Erythroblast (primary cell): ENCODE measurements around the gene SCN5A.

Source experiments
- GATA1 ChIP-seq: IDR thresholded peaks from 2 replicates; pipeline ENCODE4 v1.6.1; 2011; ENCODE audit warnings: low read depth, mild to moderate bottlenecking, control low read depth, low read length, moderate library complexity
- POLR2A ChIP-seq: IDR thresholded peaks from 2 replicates; pipeline ENCODE4 v1.6.1; 2011; ENCODE audit warnings: mild to moderate bottlenecking, low read length

DNA sequence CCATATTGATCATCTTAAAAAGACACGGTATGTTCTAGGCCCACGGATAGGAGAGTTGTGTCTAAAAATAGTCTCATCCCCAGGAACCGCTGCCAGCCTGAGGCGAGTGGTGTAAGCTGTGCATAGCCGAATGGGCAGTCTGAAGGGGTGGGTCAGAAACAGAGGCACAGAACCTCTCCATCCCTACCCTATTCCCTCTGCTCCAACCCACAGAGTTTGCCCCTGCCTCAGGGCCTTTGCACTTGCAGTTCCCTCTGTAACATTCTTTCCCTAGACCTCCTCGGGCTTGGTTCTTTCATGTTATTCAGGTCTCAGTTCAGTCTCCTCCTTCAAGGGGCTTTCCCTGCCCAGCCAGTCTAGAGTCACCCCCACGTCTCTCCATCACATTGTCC lies 4.8 kb downstream of the SCN5A start:
- TF ChIP-seq POLR2A = no peak
- no peak for TF ChIP-seq GATA1
